H1 (cell line): ENCODE measurements around the gene LUC7L3. TPM values are rescaled to one million over a fixed set of nuclear protein-coding genes. Genes with fewer than 3 reads are reported as not detected.

Experiments
- CTCF ChIA-PET: fragments of 300-600 bp; sonication (Branson Sonifier 250); formaldehyde crosslinking; loops from one replicate; lab custom pipeline; 2021; ENCODE audit not compliant: partially characterized antibody; lab: Charles Lee
- POLR2A ChIA-PET: fragments of 300-600 bp; sonication (Branson Sonifier 250); formaldehyde crosslinking; loops from one replicate; lab custom pipeline; 2021; ENCODE audit warnings: inconsistent platforms; ENCODE audit not compliant: partially characterized antibody; lab: Charles Lee
- DNase-seq, 2 experiments: peaks; one replicate each; pipeline versions ENCODE4 v3.0.0 to v3.0.0-alpha.2; 2010 to 2022; ENCODE audit warnings: low spot score in 2 of 2, low read depth in 1 of 2, mixed read lengths in 1 of 2
- FAIRE-seq: peaks from 2 replicates; lab custom pipeline; 2011; peaks lifted over from hg19 to GRCh38; lab: Jason Lieb, UNC
- H2AFZ ChIP-seq: 2 replicates; pipeline ENCODE4 v1.8.1; 2012; ENCODE audit warnings: low read length, inconsistent platforms
- H2AK5ac ChIP-seq: 2 replicates; pipeline ENCODE4 v1.6.1; 2013; ENCODE audit warnings: low read depth, low read length
- H2BK120ac ChIP-seq: replicated peaks from 2 replicates; pipeline ENCODE3; 2013; ENCODE audit warnings: low read depth, low read length, inconsistent platforms
- H2BK12ac ChIP-seq: 2 replicates; pipeline ENCODE4 v1.6.1; 2013; ENCODE audit warnings: low read depth, low read length
- H2BK15ac ChIP-seq: 2 replicates; pipeline ENCODE4 v1.6.1; 2013; ENCODE audit warnings: low read length
- H2BK20ac ChIP-seq: 2 replicates; pipeline ENCODE4 v1.6.1; 2013; ENCODE audit warnings: low read length
- H2BK5ac ChIP-seq: 2 replicates; pipeline ENCODE4 v1.6.1; 2013; ENCODE audit warnings: low read depth, low read length
- H3K14ac ChIP-seq: 2 replicates; pipeline ENCODE4 v1.6.1; 2013; ENCODE audit warnings: inconsistent platforms; ENCODE audit not compliant: insufficient read length
- H3K18ac ChIP-seq: 2 replicates; pipeline ENCODE4 v1.6.1; 2013; ENCODE audit warnings: low read length; ENCODE audit errors: extremely low read depth
- H3K23ac ChIP-seq: 2 replicates; pipeline ENCODE4 v1.6.1; 2013; ENCODE audit warnings: inconsistent platforms; ENCODE audit not compliant: insufficient read length
- H3K23me2 ChIP-seq: 2 replicates; pipeline ENCODE4 v1.6.1; 2013; ENCODE audit warnings: low read depth, low read length
- H3K27ac ChIP-seq: 2 replicates; pipeline ENCODE4 v1.6.1; 2011; ENCODE audit warnings: low read depth, low read length, inconsistent platforms
- H3K27me3 ChIP-seq, 4 experiments: replicated peaks in 1 of 4; 1 replicate in 1 of 4; 2 replicates in 3 of 4; pipeline versions ENCODE4 v1.6.1 to v1.8.1; 2011 to 2013; ENCODE audit warnings: low read length in 3 of 4, mild to moderate bottlenecking in 3 of 4, inconsistent platforms in 2 of 4, mixed read lengths in 2 of 4, moderate library complexity in 1 of 4; ENCODE audit not compliant: control insufficient read depth in 3 of 4, insufficient read depth in 3 of 4; ENCODE audit errors: extremely low read depth in 1 of 4
- H3K36me3 ChIP-seq, 4 experiments: 2 replicates each; pipeline versions ENCODE4 v1.6.1 to v1.8.1; 2011 to 2013; ENCODE audit warnings: mild to moderate bottlenecking in 4 of 4, low read length in 3 of 4, moderate library complexity in 2 of 4, control low read depth in 1 of 4, inconsistent platforms in 1 of 4; ENCODE audit not compliant: insufficient read depth in 4 of 4, control insufficient read depth in 2 of 4
- H3K4ac ChIP-seq: replicated peaks from 2 replicates; pipeline ENCODE3; 2013; ENCODE audit warnings: low read length, low read depth, mixed read lengths, inconsistent platforms; ENCODE audit not compliant: insufficient read length
- H3K4me1 ChIP-seq, 4 experiments: replicated peaks in 1 of 4; 1 replicate in 1 of 4; 2 replicates in 3 of 4; pipeline versions ENCODE4 v1.6.1 to v1.8.1; 2011 to 2013; ENCODE audit warnings: low read length in 3 of 4, inconsistent platforms in 2 of 4, mixed read lengths in 1 of 4; ENCODE audit not compliant: insufficient read depth in 4 of 4, control insufficient read depth in 3 of 4
- H3K4me2 ChIP-seq, 2 experiments: 2 replicates each; pipeline versions ENCODE4 v1.6.1 to v1.8.1; 2011 to 2013; ENCODE audit warnings: low read depth in 2 of 2, low read length in 2 of 2, control low read depth in 1 of 2, inconsistent platforms in 1 of 2, mild to moderate bottlenecking in 1 of 2; ENCODE audit not compliant: insufficient read depth in 1 of 2
- H3K4me3 ChIP-seq, 4 experiments: fragments of 200-600, 300-600 bp in 1 of 4; sonication (generic), shearing (Covaris generic), sonication (Bioruptor Twin) in 1 of 4; 2 replicates each; pipeline versions ENCODE4 v1.5.1 to v1.8.1; 2011 to 2016; ENCODE audit warnings: low read length in 4 of 4, low read depth in 3 of 4, control low read depth in 2 of 4, inconsistent platforms in 2 of 4, mild to moderate bottlenecking in 2 of 4, mixed read lengths in 1 of 4, moderate library complexity in 1 of 4; ENCODE audit not compliant: insufficient read depth in 2 of 4; ENCODE audit errors: extremely low read depth in 1 of 4
- H3K56ac ChIP-seq: replicated peaks from 2 replicates; pipeline ENCODE3; 2013; ENCODE audit warnings: low read depth, mild to moderate bottlenecking, mixed read lengths, low read length, inconsistent platforms; ENCODE audit not compliant: insufficient read length
- H3K79me1 ChIP-seq: 2 replicates; pipeline ENCODE4 v1.6.1; 2013; ENCODE audit warnings: low read depth, low read length, control low read depth
- H3K79me2 ChIP-seq, 2 experiments: 2 replicates each; pipeline versions ENCODE4 v1.6.1 to v1.8.1; 2012 to 2013; ENCODE audit warnings: low read length in 2 of 2, mild to moderate bottlenecking in 2 of 2, inconsistent platforms in 1 of 2; ENCODE audit not compliant: insufficient read depth in 2 of 2, control insufficient read depth in 1 of 2
- H3K9ac ChIP-seq, 4 experiments: replicated peaks in 1 of 4; 1 replicate in 1 of 4; 2 replicates in 3 of 4; pipeline versions ENCODE4 v1.6.1 to v1.8.1; 2011 to 2013; ENCODE audit warnings: low read depth in 3 of 4, low read length in 3 of 4, control low read depth in 2 of 4, mild to moderate bottlenecking in 2 of 4, moderate library complexity in 2 of 4, inconsistent platforms in 1 of 4; ENCODE audit errors: extremely low read depth in 1 of 4
- H3K9me3 ChIP-seq, 2 experiments: 2 replicates each; pipeline versions ENCODE4 v1.6.1 to v1.8.1; 2012 to 2013; ENCODE audit warnings: mild to moderate bottlenecking in 2 of 2, moderate library complexity in 2 of 2, control low read depth in 1 of 2, inconsistent platforms in 1 of 2, low read depth in 1 of 2, low read length in 1 of 2, mixed read lengths in 1 of 2; ENCODE audit not compliant: insufficient read depth in 2 of 2
- H4K20me1 ChIP-seq, 2 experiments: replicated peaks in 1 of 2; 2 replicates each; pipeline versions ENCODE3 to v1.8.1; 2011 to 2013; ENCODE audit warnings: inconsistent platforms in 2 of 2, low read length in 2 of 2, mild to moderate bottlenecking in 1 of 2; ENCODE audit not compliant: insufficient read depth in 2 of 2, control insufficient read depth in 1 of 2
- H4K5ac ChIP-seq: 2 replicates; pipeline ENCODE4 v1.6.1; 2013; ENCODE audit warnings: low read length, low read depth, mixed read lengths, inconsistent platforms; ENCODE audit not compliant: insufficient read length
- H4K8ac ChIP-seq: 2 replicates; pipeline ENCODE4 v1.8.0; 2013; ENCODE audit warnings: mild to moderate bottlenecking, moderate library complexity, low read length, inconsistent platforms; ENCODE audit not compliant: insufficient read depth; ENCODE audit errors: extremely low read depth
- H4K91ac ChIP-seq: replicated peaks from 2 replicates; pipeline ENCODE3; 2013; ENCODE audit warnings: low read length, mixed read lengths, inconsistent platforms; ENCODE audit not compliant: insufficient read length
- ATF2 ChIP-seq: IDR thresholded peaks from 2 replicates; pipeline ENCODE4 v1.6.1; 2012; ENCODE audit warnings: low read length, inconsistent platforms
- CREB1 ChIP-seq: IDR thresholded peaks from 2 replicates; pipeline ENCODE4 v1.6.1; 2012; ENCODE audit warnings: inconsistent platforms
- EGR1 ChIP-seq: IDR thresholded peaks from 2 replicates; pipeline ENCODE4 v1.6.1; 2011; ENCODE audit warnings: low read depth, low read length, borderline replicate concordance
- EP300 ChIP-seq, 2 experiments: IDR thresholded peaks; 1 replicate in 1 of 2; 2 replicates in 1 of 2; pipeline ENCODE4 v1.6.1; 2011 to 2012; ENCODE audit warnings: low read depth in 2 of 2, low read length in 2 of 2, mild to moderate bottlenecking in 2 of 2, borderline replicate concordance in 1 of 2, inconsistent platforms in 1 of 2, moderate library complexity in 1 of 2
- JUND ChIP-seq: IDR thresholded peaks from 2 replicates; pipeline ENCODE4 v1.6.1; 2011; ENCODE audit warnings: mild to moderate bottlenecking, improper control_type of control experiment, low read length
- KDM5A ChIP-seq: fragments of 200-600 bp; IDR thresholded peaks from 2 replicates; pipeline ENCODE4 v1.7.1; 2012; ENCODE audit warnings: mild to moderate bottlenecking, low read length, inconsistent platforms, mixed read lengths
- NANOG ChIP-seq: IDR thresholded peaks from 2 replicates; pipeline ENCODE4 v1.6.1; 2011; ENCODE audit warnings: low read length, low read depth, mild to moderate bottlenecking, inconsistent platforms; ENCODE audit not compliant: insufficient read depth, poor library complexity, severe bottlenecking
- POLR2A ChIP-seq, 2 experiments: IDR thresholded peaks; 1 replicate in 1 of 2; 2 replicates in 1 of 2; pipeline ENCODE4 v1.6.1; 2011; ENCODE audit warnings: low read depth in 2 of 2, low read length in 2 of 2, mild to moderate bottlenecking in 2 of 2; ENCODE audit errors: control extremely low read depth in 1 of 2
- RXRA ChIP-seq: IDR thresholded peaks from 2 replicates; pipeline ENCODE4 v1.6.1; 2011; ENCODE audit warnings: low read depth, mild to moderate bottlenecking, low read length, moderate library complexity; ENCODE audit not compliant: insufficient read depth
- SIN3A ChIP-seq, 2 experiments: IDR thresholded peaks in 1 of 2; conservative IDR thresholded peaks in 1 of 2; 2 replicates each; pipeline ENCODE4 v1.6.1; 2011 to 2012; ENCODE audit warnings: low read length in 2 of 2, improper control_type of control experiment in 1 of 2, low read depth in 1 of 2, mild to moderate bottlenecking in 1 of 2
- YY1 ChIP-seq: IDR thresholded peaks from 2 replicates; pipeline ENCODE4 v1.6.1; 2011; ENCODE audit warnings: low read depth, mild to moderate bottlenecking, low read length
- WGBS, 2 experiments: shearing (Covaris generic) in 1 of 2; methylation state at CpG; one replicate each; pipeline versions ENCODE4 v1.1.6 to v1.1.7; 2013 to 2015; ENCODE audit warnings: low lambda C conversion rate in 2 of 2, mixed read lengths in 2 of 2, inconsistent platforms in 1 of 2, low coverage in 1 of 2, missing lambda C conversion rate in 1 of 2; ENCODE audit not compliant: insufficient replicate concordance in 2 of 2, insufficient coverage in 1 of 2, insufficient read length in 1 of 2; ENCODE audit errors: extremely low coverage in 1 of 2, missing lambda C conversion rate in 1 of 2; 5-methylcytosine and 5-hydroxymethylcytosine counted together
- polyA plus RNA-seq, 7 experiments: library from polyadenylated mRNA; depleted of rRNA in 3 of 7; stranded (reverse) in 5 of 7; unstranded in 2 of 7; fragments of >200 nt in 5 of 7; fragments of 200-250 nt in 2 of 7; gene quantifications; 1 replicate in 5 of 7; 2 replicates in 1 of 7; 4 replicates in 1 of 7; pipeline versions ENCODE4 v1.2.1 to v1.2.3, GENCODE V29; 2011 to 2013; ENCODE audit warnings: missing spikeins in 2 of 7, mixed read lengths in 2 of 7
- total RNA-seq: library from RNA; stranded (reverse); fragmentation: NEBNext Ultra II Directional; extraction: Animal tissue kit (Norgen Biotek cat#: 25700); gene quantifications from 2 replicates; pipeline ENCODE4 v1.2.1, GENCODE V29; 2021

The LUC7L3 gene
- total and polyA plus RNA-seq, 2 of the 8 experiments (the other 6 are each of a cell fraction or from before 2014, with no cell fraction given) = 102 to 126 TPM

GRCh38 chr17:50783193-50783660 lies 63.8 kb downstream of the LUC7L3 start:
- H3K23me2 ChIP-seq = no peaks in the 10 kb centered on the region
- no peak overlapping the region for H2BK5ac ChIP-seq
- no peak overlapping the region for H3K27ac ChIP-seq
- no peak overlapping the region for H2BK120ac ChIP-seq
- no peak overlapping the region for H3K18ac ChIP-seq
- no peak overlapping the region for H2AK5ac ChIP-seq
- H4K8ac ChIP-seq = no peak overlapping the region
- H3K4me2 ChIP-seq = no peak overlapping the region
- no peaks in the 10 kb centered on the region for H3K36me3 ChIP-seq
- 34% methylated on average over 7 of the region's 7 CpGs; no CpG with 5 or more reads in 1 of the 2 experiments for WGBS, 2 experiments
- H3K27me3 ChIP-seq = no peaks in the 10 kb centered on the region
- H3K4me1 ChIP-seq = peaks cover 0 to 3% (median 0%) of the 10 kb centered on the region in 4 experiments; a peak in 1 of 7 replicates
- no peak overlapping the region for H3K14ac ChIP-seq
- H3K79me2 ChIP-seq = no peaks in the 10 kb centered on the region
- no peak overlapping the region for H3K23ac ChIP-seq
- H3K9me3 ChIP-seq = no peaks in the 10 kb centered on the region
- no peaks in the 10 kb centered on the region for H3K79me1 ChIP-seq
- no peak overlapping the region for H2BK20ac ChIP-seq
- ChIA-PET POLR2A (interaction anchor here (0.5 to 3.5 kb wide), 8 partner anchors 10 to 165 kb away, joined by 3 to 14 read pairs (median 3); partner anchors contain the start of gene TOB1), CTCF (interaction anchor here (0.5 to 7.1 kb wide), 52 partner anchors 8 to 343 kb away, joined by 3 to 223 read pairs (median 6); partner anchors contain the start of genes ANKRD40CL, TOB1 and WFIKKN2)
- H2BK12ac ChIP-seq = no peak overlapping the region
- no peak overlapping the region for H2BK15ac ChIP-seq
- 0 out of 2 replicates have a peak overlapping the region, but pooled peaks have one; percentile 64 for H2AFZ ChIP-seq
- H4K91ac ChIP-seq = no peak overlapping the region
- no peaks in the 10 kb centered on the region for H4K20me1 ChIP-seq
- no peak overlapping the region for H3K4ac ChIP-seq
- H4K5ac ChIP-seq = no peak overlapping the region
- no peak overlapping the region for H3K56ac ChIP-seq
- H3K4me3 ChIP-seq = no peak overlapping the region
- DNase-seq = peak; percentile 89 to 98
- no peak for FAIRE-seq
- no peak overlapping the region for H3K9ac ChIP-seq
- TF ChIP-seq SIN3A (conservative IDR thresholded peaks at IDR 0.05 in 1 of 2, IDR thresholded peaks at IDR 0.05 in 1 of 2; ENCODE audit: low read depth in 1 of 2, low read length in 2 of 2) (0 out of 4 replicates have a peak, but pooled peaks of 1 of the 2 experiments have one; percentile 37), CREB1 (peak; percentile 48; the same call in 1 of the 2 replicates), RXRA (no peak), YY1 (0 out of 2 replicates have a peak, but pooled peaks have one; percentile 6), KDM5A (no peak), ATF2 (0 out of 2 replicates have a peak, but pooled peaks have one; percentile 40), NANOG (no peak), JUND (0 out of 2 replicates have a peak, but pooled peaks have one; percentile 23), EGR1 (no peak), EP300 (IDR thresholded peaks at IDR 0.05; ENCODE audit: borderline replicate concordance in 1 of 2, low read depth in 2 of 2, low read length in 2 of 2) (peak in 1 of 2 experiments; percentile 40; a peak in 1 of 3 replicates), POLR2A (IDR thresholded peaks at IDR 0.05; ENCODE audit: control extremely low read depth in 1 of 2, low read depth in 2 of 2, low read length in 2 of 2) (no peak)
